Stimulated activated naive CD8-positive, alpha-beta T cell treated with anti-CD3 and anti-CD28 coated beads, Interleukin-15, Interleukin-2, amounts not matched to agents 100 ng/mL and 50 ng/mL, for 24 hours (primary cell): Measurements from ENCODE around the gene GRID2IP.

Experiments used
- H3K27ac Mint-ChIP-seq: one replicate; pipeline ENCODE4 v1.8.0; 2021; ENCODE audit warnings: mild to moderate bottlenecking, mixed read lengths
- H3K27me3 Mint-ChIP-seq: one replicate; pipeline ENCODE4 v1.8.0; 2021; ENCODE audit warnings: mixed read lengths
- H3K36me3 Mint-ChIP-seq: one replicate; pipeline ENCODE4 v1.8.0; 2021; ENCODE audit warnings: low read depth, mixed read lengths
- H3K4me1 Mint-ChIP-seq: one replicate; pipeline ENCODE4 v1.8.0; 2021; ENCODE audit warnings: low read depth, mixed read lengths
- H3K4me3 Mint-ChIP-seq: one replicate; pipeline ENCODE4 v1.8.0; 2021; ENCODE audit warnings: mild to moderate bottlenecking, mixed read lengths
- H3K9me3 Mint-ChIP-seq: one replicate; pipeline ENCODE4 v1.8.0; 2021; ENCODE audit warnings: mixed read lengths

GRID2IP gene

GRCh38 chr7:6510476-6511133, 40.7 kb downstream of the GRID2IP start:
- Mint-ChIP-seq H3K36me3 (no peaks in the 10 kb centered on the region), H3K9me3 (no peaks in the 10 kb centered on the region), H3K4me3 (no peak overlapping the region), H3K27me3 (no peaks in the 10 kb centered on the region), H3K27ac (no peak overlapping the region), H3K4me1 (no peaks in the 10 kb centered on the region)

DNA sequence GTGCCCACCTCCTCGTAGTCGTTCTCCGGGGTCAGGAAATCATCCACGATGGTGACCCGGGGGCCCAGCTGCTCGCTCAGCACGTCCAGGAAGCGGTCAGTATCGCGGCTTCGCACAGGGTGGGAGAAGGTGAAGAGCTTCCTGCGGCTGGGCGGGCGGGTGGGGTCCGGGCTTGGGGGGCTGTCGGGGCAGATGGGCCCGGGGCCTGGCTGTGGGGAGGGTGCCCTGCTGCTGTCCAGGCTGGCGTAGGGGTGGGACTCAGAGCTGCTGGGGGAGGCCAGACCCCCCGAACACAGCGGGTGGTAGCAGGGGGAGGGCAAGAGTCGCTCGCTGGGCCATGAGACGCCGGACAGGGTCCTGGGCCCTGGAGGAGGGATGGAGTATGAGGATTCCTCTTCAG, 42.3 kb downstream of the GRID2IP start:
- no peak overlapping the region for H3K27ac Mint-ChIP-seq
- no peak overlapping the region for H3K4me3 Mint-ChIP-seq

GRCh38 chr7:6508539-6508938, 42.7 kb downstream of the GRID2IP start:
- Mint-ChIP-seq H3K36me3 (no peaks in the 10 kb centered on the region), H3K27me3 (no peaks in the 10 kb centered on the region), H3K9me3 (no peaks in the 10 kb centered on the region), H3K27ac (no peak overlapping the region), H3K4me1 (peaks cover 7% of the 10 kb centered on the region), H3K4me3 (no peak overlapping the region)

More for the DNA sequence above, 42.3 kb downstream of the GRID2IP start:
- H3K9me3 Mint-ChIP-seq = no peaks in the 10 kb centered on the region
- no peaks in the 10 kb centered on the region for H3K36me3 Mint-ChIP-seq
- H3K4me1 Mint-ChIP-seq = peaks cover 7% of the 10 kb centered on the region
- no peaks in the 10 kb centered on the region for H3K27me3 Mint-ChIP-seq

DNA sequence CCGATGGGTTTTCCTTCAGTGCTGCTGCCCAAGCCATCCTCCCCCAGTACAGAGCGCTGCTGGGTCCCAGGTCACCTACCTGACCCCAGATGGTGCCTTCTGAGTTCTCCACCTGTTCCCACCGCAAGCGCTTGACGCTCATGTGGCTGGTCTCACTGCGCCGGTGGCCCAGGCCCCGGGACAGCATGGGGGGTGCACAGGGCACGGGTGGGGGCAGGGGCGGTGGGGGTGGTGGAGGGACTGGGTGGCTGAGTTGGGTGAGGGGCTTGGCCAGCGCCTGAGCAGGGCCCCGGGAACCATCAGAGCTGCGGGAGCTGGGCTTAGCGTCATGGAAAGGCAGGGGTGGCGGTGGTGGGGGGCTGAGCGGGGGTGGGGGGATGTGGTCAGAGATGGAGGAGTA, 43.4 kb downstream of the GRID2IP start:
- H3K27me3 Mint-ChIP-seq = no peaks in the 10 kb centered on the region
- no peak overlapping the region for H3K4me3 Mint-ChIP-seq

DNA sequence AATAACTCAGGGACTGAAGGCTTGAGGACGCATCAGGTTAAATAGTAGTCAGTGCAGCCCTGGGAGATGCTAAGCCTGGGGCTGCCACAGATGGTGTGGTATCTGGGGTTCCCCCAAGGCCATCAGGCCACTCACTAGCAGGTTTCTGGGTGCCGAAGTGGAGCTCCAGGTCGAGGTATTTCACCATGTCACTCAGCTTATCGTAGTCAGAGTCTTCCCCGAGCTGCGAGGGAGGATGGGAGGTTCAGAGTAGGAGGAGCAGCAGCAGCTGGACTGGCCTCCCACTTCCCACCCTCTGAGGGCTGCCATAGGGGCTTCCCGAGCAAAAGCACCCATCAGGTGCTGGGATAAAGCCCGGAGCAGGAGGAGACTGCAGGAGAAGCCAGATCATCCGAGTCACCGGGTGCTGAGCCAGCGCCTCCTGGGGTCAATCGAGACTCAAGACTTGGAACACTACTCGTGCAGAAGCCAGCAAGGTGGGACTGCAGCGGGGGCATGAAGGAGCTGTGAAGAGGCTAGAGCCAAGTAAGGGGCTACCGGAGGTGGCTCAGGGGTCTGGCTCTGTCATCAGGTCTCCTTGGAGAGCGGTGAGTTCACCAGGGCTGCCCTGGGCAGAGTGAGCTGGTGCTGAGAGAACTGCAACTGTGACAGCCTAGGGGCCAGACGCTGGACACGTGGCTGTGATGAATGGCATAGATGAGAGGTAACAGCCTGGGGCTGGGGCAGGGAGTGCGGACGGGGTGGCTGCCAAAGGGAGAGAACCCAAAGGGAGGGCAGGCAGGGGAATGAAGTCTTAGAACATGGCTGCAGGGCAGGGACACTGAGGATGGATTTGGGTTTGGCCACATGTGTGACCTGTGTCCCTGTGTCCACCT, 45.3 kb downstream of the GRID2IP start:
- no peaks in the 10 kb centered on the region for H3K9me3 Mint-ChIP-seq
- H3K4me1 Mint-ChIP-seq = peaks cover 7% of the 10 kb centered on the region
- no peaks in the 10 kb centered on the region for H3K27me3 Mint-ChIP-seq
- no peak overlapping the region for H3K27ac Mint-ChIP-seq
- H3K36me3 Mint-ChIP-seq = no peaks in the 10 kb centered on the region
- no peak overlapping the region for H3K4me3 Mint-ChIP-seq

More for the DNA sequence above, 43.4 kb downstream of the GRID2IP start:
- no peak overlapping the region for H3K27ac Mint-ChIP-seq
- no peaks in the 10 kb centered on the region for H3K36me3 Mint-ChIP-seq
- peaks cover 7% of the 10 kb centered on the region for H3K4me1 Mint-ChIP-seq
- no peaks in the 10 kb centered on the region for H3K9me3 Mint-ChIP-seq

DNA sequence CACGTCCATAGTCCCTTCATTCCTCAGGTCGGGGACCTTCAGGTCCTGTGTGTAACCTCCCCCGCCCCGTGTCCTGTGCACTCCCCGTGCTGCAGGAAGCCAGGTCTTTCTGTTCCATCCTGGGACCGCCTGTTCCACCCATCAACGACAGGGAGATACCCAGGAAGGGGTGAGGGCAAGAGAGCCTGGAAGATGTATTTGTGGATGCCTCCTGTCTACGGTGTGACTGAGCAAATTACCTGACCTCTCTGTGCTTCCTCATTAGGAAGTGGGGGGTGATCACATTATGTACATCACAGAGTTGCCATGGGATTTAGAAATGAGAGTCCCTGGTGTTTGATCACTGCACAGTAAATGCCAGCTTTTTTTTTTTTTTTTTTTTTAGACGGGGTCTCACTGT, 46.3 kb downstream of the GRID2IP start:
- peaks cover 7% of the 10 kb centered on the region for H3K4me1 Mint-ChIP-seq
- H3K4me3 Mint-ChIP-seq = peak overlapping the region; percentile 83
- no peaks in the 10 kb centered on the region for H3K27me3 Mint-ChIP-seq
- no peaks in the 10 kb centered on the region for H3K9me3 Mint-ChIP-seq
- H3K36me3 Mint-ChIP-seq = no peaks in the 10 kb centered on the region
- H3K27ac Mint-ChIP-seq = no peak overlapping the region

DNA sequence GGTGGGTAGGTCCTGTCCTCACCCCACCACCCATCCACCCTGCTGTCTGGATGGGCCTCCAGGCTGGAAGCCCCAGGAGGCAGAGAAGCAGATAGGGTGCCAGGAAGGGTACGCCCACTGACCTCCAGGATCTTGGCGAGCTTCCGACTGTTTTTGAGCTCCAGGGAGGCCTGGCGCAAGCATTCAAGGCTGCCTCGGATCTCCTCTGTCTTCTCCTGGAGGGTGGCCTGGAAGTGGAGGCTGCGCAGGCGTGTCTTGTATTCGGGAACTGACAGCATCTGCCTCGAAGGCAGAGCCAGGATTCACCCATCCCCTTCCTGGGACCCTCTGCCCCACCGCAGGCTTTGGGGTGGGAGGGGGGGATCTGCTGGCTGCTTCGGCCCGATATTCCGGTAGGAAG, 48.4 kb downstream of the GRID2IP start:
- Mint-ChIP-seq H3K27ac (no peak overlapping the region), H3K27me3 (no peaks in the 10 kb centered on the region), H3K36me3 (no peaks in the 10 kb centered on the region), H3K9me3 (no peaks in the 10 kb centered on the region), H3K4me1 (peaks cover 7% of the 10 kb centered on the region), H3K4me3 (no peak overlapping the region)

GRCh38 chr7:6501586-6502564, 49.4 kb downstream of the GRID2IP start:
- H3K4me3 Mint-ChIP-seq = no peak overlapping the region
- H3K36me3 Mint-ChIP-seq = no peaks in the 10 kb centered on the region
- H3K9me3 Mint-ChIP-seq = no peaks in the 10 kb centered on the region
- H3K27ac Mint-ChIP-seq = no peak overlapping the region
- H3K4me1 Mint-ChIP-seq = peaks cover 7% of the 10 kb centered on the region
- no peaks in the 10 kb centered on the region for H3K27me3 Mint-ChIP-seq

- H3K9me3 Mint-ChIP-seq = no peaks in the 10 kb centered on the region
- H3K27me3 Mint-ChIP-seq = no peaks in the 10 kb centered on the region
- peaks cover 7% of the 10 kb centered on the region for H3K4me1 Mint-ChIP-seq
- no peaks in the 10 kb centered on the region for H3K36me3 Mint-ChIP-seq
- H3K4me3 Mint-ChIP-seq = no peak overlapping the region
- H3K27ac Mint-ChIP-seq = no peak overlapping the region
Measured at GRCh38 chr7:6500691-6501090, 50.6 kb downstream of the GRID2IP start.

- H3K4me1 Mint-ChIP-seq = no peaks in the 10 kb centered on the region
- no peak overlapping the region for H3K4me3 Mint-ChIP-seq
- no peak overlapping the region for H3K27ac Mint-ChIP-seq
- no peaks in the 10 kb centered on the region for H3K27me3 Mint-ChIP-seq
- H3K9me3 Mint-ChIP-seq = no peaks in the 10 kb centered on the region
- H3K36me3 Mint-ChIP-seq = no peaks in the 10 kb centered on the region
Measured at GRCh38 chr7:6497994-6498393, 53.3 kb downstream of the GRID2IP start.

- no peak overlapping the region for H3K27ac Mint-ChIP-seq
- no peaks in the 10 kb centered on the region for H3K4me1 Mint-ChIP-seq
- no peaks in the 10 kb centered on the region for H3K27me3 Mint-ChIP-seq
- no peak overlapping the region for H3K4me3 Mint-ChIP-seq
- H3K9me3 Mint-ChIP-seq = no peaks in the 10 kb centered on the region
- no peaks in the 10 kb centered on the region for H3K36me3 Mint-ChIP-seq
Measured at GRCh38 chr7:6497637-6497905, 53.7 kb downstream of the GRID2IP start.

GRCh38 chr7:6496842-6497636, 54.2 kb downstream of the GRID2IP start:
- H3K4me1 Mint-ChIP-seq = no peaks in the 10 kb centered on the region
- no peak overlapping the region for H3K4me3 Mint-ChIP-seq
- H3K36me3 Mint-ChIP-seq = no peaks in the 10 kb centered on the region
- H3K9me3 Mint-ChIP-seq = no peaks in the 10 kb centered on the region
- no peaks in the 10 kb centered on the region for H3K27me3 Mint-ChIP-seq
- no peak overlapping the region for H3K27ac Mint-ChIP-seq

- Mint-ChIP-seq H3K4me1 (no peaks in the 10 kb centered on the region), H3K36me3 (no peaks in the 10 kb centered on the region), H3K27me3 (no peaks in the 10 kb centered on the region), H3K4me3 (no peak overlapping the region), H3K9me3 (no peaks in the 10 kb centered on the region), H3K27ac (no peak overlapping the region)
Measured at GRCh38 chr7:6495597-6496262, 55.5 kb downstream of the GRID2IP start.

DNA sequence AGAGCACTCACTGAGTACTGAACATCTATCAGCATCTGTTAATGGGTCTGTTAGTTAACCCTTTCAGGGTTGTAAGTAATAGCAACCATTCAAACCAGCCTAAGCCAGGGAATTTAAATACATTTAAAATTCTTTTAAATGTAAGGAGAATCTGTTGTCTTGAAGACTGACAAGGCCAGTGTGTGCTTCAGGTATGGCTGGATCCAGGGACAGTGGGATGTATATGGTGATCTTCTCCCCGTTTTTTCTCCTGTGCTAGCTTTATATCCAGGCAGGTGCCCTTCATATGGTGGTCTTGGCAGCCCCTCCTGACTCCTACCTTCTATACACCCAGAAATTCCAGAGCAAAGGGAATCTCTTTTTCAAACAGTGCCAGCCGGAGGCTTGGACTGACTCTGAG, 56.9 kb downstream of the GRID2IP start:
- no peaks in the 10 kb centered on the region for H3K27me3 Mint-ChIP-seq
- no peaks in the 10 kb centered on the region for H3K9me3 Mint-ChIP-seq
- H3K27ac Mint-ChIP-seq = no peak overlapping the region
- no peaks in the 10 kb centered on the region for H3K36me3 Mint-ChIP-seq
- H3K4me1 Mint-ChIP-seq = no peaks in the 10 kb centered on the region
- H3K4me3 Mint-ChIP-seq = no peak overlapping the region
